SK-N-SH (cell line): ENCODE measurements around the gene SPRY2. TPM values are rescaled to one million over a fixed set of nuclear protein-coding genes. Genes with fewer than 3 reads are reported as not detected.

Source experiments
- CTCF ChIA-PET: fragments of 300-600, 350-600 bp; formaldehyde crosslinking; extraction: SDS; loops from one replicate; lab custom pipeline; 2021; lab: Yijun Ruan, JAX
- POLR2A ChIA-PET: fragments of 350-600 bp; sonication (Branson Sonifier 250); formaldehyde crosslinking; extraction: SDS; loops from one replicate; lab custom pipeline; 2020; ENCODE audit warnings: antibody characterized with exemption, inconsistent platforms; lab: Yijun Ruan, JAX
- DNase-seq: peaks from one replicate; pipeline ENCODE4 v3.0.0; 2012
- H2AFZ ChIP-seq: fragments of 200-600 bp; sonication (generic); 2 replicates; pipeline ENCODE4 v1.8.1; 2016; ENCODE audit warnings: antibody characterized with exemption, mild to moderate bottlenecking, low read depth
- H3F3A ChIP-seq: fragments of 200-600 bp; sonication (generic); replicated peaks from 2 replicates; pipeline ENCODE3; 2016; ENCODE audit warnings: antibody characterized with exemption, mild to moderate bottlenecking; ENCODE audit not compliant: insufficient read depth
- H3K27ac ChIP-seq, 2 experiments: fragments of 200-500 bp in 1 of 2; fragments of 200-600 bp in 1 of 2; sonication (Bioruptor generic) in 1 of 2; sonication (generic), shearing (Covaris generic) in 1 of 2; 2 replicates each; pipeline versions ENCODE4 v1.5.1 to v1.6.1; 2014 to 2016; ENCODE audit warnings: low read depth in 2 of 2, inconsistent platforms in 1 of 2, low read length in 1 of 2, mild to moderate bottlenecking in 1 of 2, mixed read lengths in 1 of 2
- H3K27me3 ChIP-seq: fragments of 200-600 bp; sonication (generic), shearing (Covaris generic); 2 replicates; pipeline ENCODE4 v1.6.1; 2016; ENCODE audit warnings: mixed run types; ENCODE audit not compliant: insufficient read depth
- H3K36me3 ChIP-seq, 2 experiments: fragments of 200-500 bp in 1 of 2; fragments of 200-600 bp in 1 of 2; sonication (Bioruptor generic) in 1 of 2; sonication (generic) in 1 of 2; replicated peaks in 1 of 2; 2 replicates each; pipeline versions ENCODE3 to v1.5.1; 2014 to 2016; ENCODE audit warnings: low read length in 1 of 2, mild to moderate bottlenecking in 1 of 2; ENCODE audit not compliant: insufficient read depth in 2 of 2, control insufficient read depth in 1 of 2
- H3K4me1 ChIP-seq, 2 experiments: fragments of 200-500 bp in 1 of 2; fragments of 200-600 bp in 1 of 2; sonication (Bioruptor generic) in 1 of 2; sonication (generic), shearing (Covaris generic) in 1 of 2; 2 replicates each; pipeline versions ENCODE4 v1.5.1 to v1.6.1; 2014 to 2016; ENCODE audit warnings: low read depth in 1 of 2, low read length in 1 of 2, mixed run types in 1 of 2; ENCODE audit not compliant: insufficient read depth in 2 of 2, control insufficient read depth in 1 of 2
- H3K4me2 ChIP-seq: fragments of 200-600 bp; sonication (generic), shearing (Covaris generic); 2 replicates; pipeline ENCODE4 v1.6.1; 2017; ENCODE audit warnings: mixed run types
- H3K4me3 ChIP-seq, 2 experiments: fragments of 200-500 bp in 1 of 2; fragments of 200-600 bp in 1 of 2; sonication (Bioruptor generic) in 1 of 2; sonication (generic), shearing (Covaris generic) in 1 of 2; 2 replicates each; pipeline versions ENCODE4 v1.5.1 to v1.8.1; 2014 to 2016; ENCODE audit warnings: low read depth in 2 of 2, inconsistent platforms in 1 of 2, low read length in 1 of 2, mild to moderate bottlenecking in 1 of 2, mixed read lengths in 1 of 2, moderate library complexity in 1 of 2
- H3K79me2 ChIP-seq: fragments of 200-600 bp; sonication (generic); 2 replicates; pipeline ENCODE4 v1.8.1; 2017; ENCODE audit warnings: mild to moderate bottlenecking; ENCODE audit not compliant: insufficient read depth
- H3K9ac ChIP-seq: fragments of 200-600 bp; sonication (generic); 2 replicates; pipeline ENCODE4 v1.6.1; 2017; ENCODE audit warnings: mixed run types
- H3K9me2 ChIP-seq: fragments of 200-600 bp; sonication (generic); 2 replicates; pipeline ENCODE4 v1.6.1; 2017; ENCODE audit warnings: mixed run types
- H3K9me3 ChIP-seq: fragments of 200-600 bp; sonication (generic); 2 replicates; pipeline ENCODE4 v1.6.1; 2017; ENCODE audit warnings: mixed run types, mild to moderate bottlenecking, moderate library complexity
- H4K20me1 ChIP-seq: fragments of 200-600 bp; sonication (generic); 2 replicates; pipeline ENCODE4 v1.6.1; 2017; ENCODE audit warnings: mild to moderate bottlenecking, mixed run types; ENCODE audit not compliant: insufficient read depth
- CHD2 ChIP-seq: fragments of 150-350 bp; IDR thresholded peaks from 2 replicates; pipeline ENCODE4 v1.6.1; 2018; ENCODE audit warnings: low read length; ENCODE audit not compliant: partially characterized antibody
- CTCF ChIP-seq: fragments of 200-600 bp; sonication (generic); IDR thresholded peaks from 2 replicates; pipeline ENCODE4 v1.6.1; 2017; ENCODE audit warnings: antibody characterized with exemption, mild to moderate bottlenecking, moderate library complexity
- EP300 ChIP-seq, 2 experiments: IDR thresholded peaks; 2 replicates each; pipeline versions ENCODE4 v1.4.0 to v1.6.1; 2012; ENCODE audit warnings: borderline replicate concordance in 1 of 2, low read depth in 1 of 2, low read length in 1 of 2
- FOSL2 ChIP-seq: IDR thresholded peaks from 2 replicates; pipeline ENCODE4 v1.4.0; 2012; ENCODE audit warnings: low read depth, mild to moderate bottlenecking, moderate library complexity, borderline replicate concordance
- FOXJ3 ChIP-seq: sonication (generic); formaldehyde crosslinking; IDR thresholded peaks from 2 replicates; pipeline ENCODE4 v1.5.1; 2020; ENCODE audit warnings: mild to moderate bottlenecking, missing genetic modification reagents
- GATA2 ChIP-seq: sonication (generic); formaldehyde crosslinking; IDR thresholded peaks from 2 replicates; pipeline ENCODE4 v1.5.0; 2020; ENCODE audit warnings: mild to moderate bottlenecking, missing genetic modification reagents
- JUND ChIP-seq: IDR thresholded peaks from 2 replicates; pipeline ENCODE4 v1.4.0; 2012
- MEF2A ChIP-seq: IDR thresholded peaks from 2 replicates; pipeline ENCODE4 v1.4.0; 2012; ENCODE audit warnings: low read depth, borderline replicate concordance
- NFIC ChIP-seq: IDR thresholded peaks from 2 replicates; pipeline ENCODE4 v1.4.0; 2012; ENCODE audit warnings: borderline replicate concordance
- NRF1 ChIP-seq: IDR thresholded peaks from 2 replicates; pipeline ENCODE4 v1.6.1; 2012; ENCODE audit warnings: low read depth, mild to moderate bottlenecking, low read length
- POLR2AphosphoS5 ChIP-seq: IDR thresholded peaks from 2 replicates; pipeline ENCODE4 v1.6.1; 2012; ENCODE audit warnings: low read depth, low read length
- RAD21 ChIP-seq: IDR thresholded peaks from 2 replicates; pipeline ENCODE4 v1.6.1; 2012; ENCODE audit warnings: mild to moderate bottlenecking, low read length
- REST ChIP-seq: IDR thresholded peaks from 2 replicates; pipeline ENCODE4 v1.6.1; 2012; ENCODE audit warnings: mild to moderate bottlenecking, low read depth, low read length, moderate library complexity
- RFX5 ChIP-seq: IDR thresholded peaks from 2 replicates; pipeline ENCODE4 v1.6.1; 2012; ENCODE audit warnings: mild to moderate bottlenecking, improper control_type of control experiment, low read length
- SMC3 ChIP-seq: IDR thresholded peaks from 2 replicates; pipeline ENCODE4 v1.6.1; 2012; ENCODE audit warnings: low read depth, low read length, improper control_type of control experiment
- TCF12 ChIP-seq: IDR thresholded peaks from 2 replicates; pipeline ENCODE4 v1.4.0; 2012
- TEAD4 ChIP-seq: IDR thresholded peaks from 2 replicates; pipeline ENCODE4 v1.4.0; 2012; ENCODE audit warnings: mild to moderate bottlenecking, borderline replicate concordance; ENCODE audit not compliant: insufficient read depth
- USF1 ChIP-seq: IDR thresholded peaks from 2 replicates; pipeline ENCODE4 v1.4.0; 2012; ENCODE audit warnings: low read depth, borderline replicate concordance
- ZBTB33 ChIP-seq: IDR thresholded peaks from 2 replicates; pipeline ENCODE4 v1.4.0; 2012; ENCODE audit warnings: low read depth, borderline replicate concordance
- WGBS: methylation state at CpG from one replicate; pipeline ENCODE4 v1.1.6; 2017; ENCODE audit warnings: low lambda C conversion rate; 5-methylcytosine and 5-hydroxymethylcytosine counted together
- polyA plus RNA-seq, 3 experiments: library from polyadenylated mRNA; depleted of rRNA; stranded (reverse); fragments of >200 nt; gene quantifications; 2 replicates each; pipeline ENCODE4 v1.2.3, GENCODE V29; 2012

SPRY2 gene
- polyA plus RNA-seq, 1 of the 3 experiments (the other 2 are of a cell fraction), result 122 TPM

- TF ChIP-seq GATA2 (CRISPR knock-in tag) (no peak), TEAD4 (no peak), TCF12 (no peak), NRF1 (no peak), SMC3 (no peak), NFIC (no peak)
Observed at GRCh38 chr13:80297503-80297902, 43.4 kb downstream of the SPRY2 start (continued).

GRCh38 chr13:80297094-80297493 is 43.8 kb downstream of the SPRY2 start:
- no peaks in the 10 kb centered on the region for H3K4me1 ChIP-seq
- no peak overlapping the region for H3K27ac ChIP-seq
- ChIA-PET CTCF (interaction anchor here (0.8 to 1.4 kb wide), 2 partner anchors 12 to 287 kb away, joined by 4 to 6 read pairs; no protein-coding TSS in a partner anchor), POLR2A (no interaction called here)
- H2AFZ ChIP-seq, result no peak overlapping the region
- no peak overlapping the region for H3K4me2 ChIP-seq
- no peaks in the 10 kb centered on the region for H3K79me2 ChIP-seq
- no peak for DNase-seq
- no peaks in the 10 kb centered on the region for H3K36me3 ChIP-seq
- no peaks in the 10 kb centered on the region for H3K9me3 ChIP-seq
- no peaks in the 10 kb centered on the region for H3K9me2 ChIP-seq
- H3K9ac ChIP-seq, result no peak overlapping the region
- no peaks in the 10 kb centered on the region for H3F3A ChIP-seq
- no peaks in the 10 kb centered on the region for H3K27me3 ChIP-seq
- no peaks in the 10 kb centered on the region for H4K20me1 ChIP-seq
- no peak overlapping the region for H3K4me3 ChIP-seq
- TF ChIP-seq GATA2 (CRISPR knock-in tag), result no peak
- no peak for TF ChIP-seq REST
- no peak for TF ChIP-seq RFX5
- no peak for TF ChIP-seq EP300 (IDR thresholded peaks at IDR 0.05; ENCODE audit: borderline replicate concordance in 1 of 2, low read depth in 1 of 2, low read length in 1 of 2)
- TF ChIP-seq MEF2A, result no peak
- TF ChIP-seq, all 33 proteins: peak for 0

- Histone ChIP-seq H2AFZ (no peak overlapping the region), H3K9ac (no peak overlapping the region), H3K27ac (no peak overlapping the region), H4K20me1 (no peaks in the 10 kb centered on the region), H3K4me2 (no peak overlapping the region), H3K79me2 (no peaks in the 10 kb centered on the region), H3K36me3 (no peaks in the 10 kb centered on the region), H3K9me3 (no peaks in the 10 kb centered on the region), H3K27me3 (no peaks in the 10 kb centered on the region), H3K4me1 (no peaks in the 10 kb centered on the region), H3K9me2 (no peaks in the 10 kb centered on the region), H3F3A (no peaks in the 10 kb centered on the region), H3K4me3 (no peak overlapping the region)
- ChIA-PET CTCF (interaction anchor here (0.8 kb wide), 1 partner anchor 286 kb away, joined by 4 read pairs; no protein-coding TSS in a partner anchor), POLR2A (no interaction called here)
- DNase-seq, result no peak
- WGBS, result 91% methylated on average over 7 of the region's 7 CpGs
- TF ChIP-seq JUND (no peak), POLR2AphosphoS5 (no peak), ZBTB33 (no peak), CHD2 (no peak), RFX5 (no peak), USF1 (no peak), FOSL2 (no peak), EP300 (IDR thresholded peaks at IDR 0.05; ENCODE audit: borderline replicate concordance in 1 of 2, low read depth in 1 of 2, low read length in 1 of 2) (no peak), RAD21 (no peak), CTCF (no peak), TCF12 (no peak), FOXJ3 (CRISPR knock-in tag) (no peak)
Observed at GRCh38 chr13:80296638-80297037, 44.3 kb downstream of the SPRY2 start.
